Suppressor macrophage (primary cell): ENCODE results near the gene KRT72.

Source experiments
- DNase-seq, 4 experiments: peaks; one replicate each; pipeline ENCODE4 v3.0.0-alpha.2; 2020 to 2022
- total RNA-seq, 17 experiments: gene quantifications; one replicate each; lab custom pipeline; 2026; ENCODE audit warnings: mixed read lengths in 6 of 17, inconsistent platforms in 3 of 17; lab: John Stamatoyannopoulos, UW

The KRT72 gene
- 0 to 2.1 (median 0) reads per million in 17 experiments for total RNA-seq

DNA sequence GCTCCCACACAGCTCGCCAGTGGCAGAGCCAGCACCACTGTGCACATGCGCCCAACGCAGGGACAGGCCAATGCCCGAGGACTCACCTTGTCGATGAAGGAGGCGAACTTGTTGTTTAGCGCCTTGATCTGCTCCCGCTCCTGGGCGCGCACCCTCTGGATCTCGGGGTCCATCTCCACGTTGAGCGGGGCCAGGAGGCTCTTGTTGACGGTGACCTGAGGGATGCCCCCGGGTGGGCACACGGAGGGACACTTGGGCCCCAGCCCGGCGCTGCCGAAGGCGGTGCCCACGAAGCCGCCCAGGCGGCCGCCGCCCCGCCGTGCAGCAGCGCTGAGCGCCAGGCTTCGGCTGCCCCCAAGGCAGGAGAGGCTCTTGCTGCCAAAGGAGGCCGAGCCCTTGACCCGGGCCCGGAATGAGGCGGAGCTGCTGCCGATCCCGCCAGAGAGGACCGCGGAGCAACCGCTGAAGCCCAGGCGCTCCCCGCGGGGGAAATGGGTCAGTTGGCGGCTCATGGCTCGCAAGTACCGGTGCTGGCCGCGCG lies at the start of gene KRT72:
KRT72 (minus strand) TSS at position 523 of the 541 bp plus-strand sequence; CDS start at position 512, 11 bp downstream.
- no peak for DNase-seq

GRCh38 chr12:52650520-52651081 lies 49.3 kb upstream of the KRT72 start:
- no peak for DNase-seq

- DNase-seq, result no peak
Measured at GRCh38 chr12:52649066-52649465, 47.8 kb upstream of the KRT72 start.

DNA sequence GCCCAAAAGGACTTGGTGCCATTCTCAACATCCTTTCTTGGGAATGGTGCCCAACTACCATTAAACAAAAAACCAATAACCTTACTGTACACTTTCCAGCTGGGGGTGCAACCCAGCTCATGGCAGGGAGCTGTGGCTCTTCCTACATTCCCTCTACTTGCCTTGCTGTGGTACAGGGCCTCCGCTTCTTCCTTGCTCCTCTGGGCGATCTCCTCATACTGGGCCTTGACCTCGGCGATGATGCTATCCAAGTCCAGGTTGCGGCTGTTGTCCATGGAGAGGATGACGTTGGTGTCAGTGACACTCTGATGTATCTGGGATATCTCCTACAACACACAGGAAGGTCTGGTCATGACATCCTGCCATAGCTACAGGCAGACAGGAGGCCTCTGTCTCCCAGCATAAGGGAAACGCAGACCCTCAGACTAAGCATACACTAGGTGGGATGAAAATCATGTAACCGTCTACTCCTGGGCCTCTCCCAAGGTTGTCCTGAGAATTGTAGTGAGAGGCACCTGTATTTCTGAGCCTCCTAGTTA lies 46.8 kb upstream of the KRT72 start:
- DNase-seq, result no peak

DNA sequence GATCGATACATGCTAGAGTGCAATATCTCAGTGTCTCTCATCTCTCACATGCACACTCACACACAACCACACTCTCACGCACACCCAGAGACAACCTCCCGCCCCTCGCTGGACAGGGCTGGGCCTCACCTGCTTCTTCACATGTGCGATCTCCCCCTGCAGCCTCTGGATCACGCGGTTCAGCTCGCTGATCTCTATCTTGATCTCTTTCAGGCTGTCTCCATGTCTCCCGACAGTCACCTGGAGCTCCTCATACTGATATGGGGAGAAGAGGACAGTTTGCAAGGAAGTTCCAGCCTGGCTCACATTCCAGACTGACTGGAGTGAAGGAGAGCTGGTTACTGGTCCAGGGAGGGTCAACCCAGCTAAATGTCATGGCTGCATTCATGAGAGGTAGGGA lies 46.3 kb upstream of the KRT72 start:
- no peak for DNase-seq

GRCh38 chr12:52646613-52647012 lies 45.4 kb upstream of the KRT72 start:
- no peak for DNase-seq

GRCh38 chr12:52645982-52646381 lies 44.7 kb upstream of the KRT72 start:
- peak; percentile 45 to 74 (median 60) for DNase-seq

DNA sequence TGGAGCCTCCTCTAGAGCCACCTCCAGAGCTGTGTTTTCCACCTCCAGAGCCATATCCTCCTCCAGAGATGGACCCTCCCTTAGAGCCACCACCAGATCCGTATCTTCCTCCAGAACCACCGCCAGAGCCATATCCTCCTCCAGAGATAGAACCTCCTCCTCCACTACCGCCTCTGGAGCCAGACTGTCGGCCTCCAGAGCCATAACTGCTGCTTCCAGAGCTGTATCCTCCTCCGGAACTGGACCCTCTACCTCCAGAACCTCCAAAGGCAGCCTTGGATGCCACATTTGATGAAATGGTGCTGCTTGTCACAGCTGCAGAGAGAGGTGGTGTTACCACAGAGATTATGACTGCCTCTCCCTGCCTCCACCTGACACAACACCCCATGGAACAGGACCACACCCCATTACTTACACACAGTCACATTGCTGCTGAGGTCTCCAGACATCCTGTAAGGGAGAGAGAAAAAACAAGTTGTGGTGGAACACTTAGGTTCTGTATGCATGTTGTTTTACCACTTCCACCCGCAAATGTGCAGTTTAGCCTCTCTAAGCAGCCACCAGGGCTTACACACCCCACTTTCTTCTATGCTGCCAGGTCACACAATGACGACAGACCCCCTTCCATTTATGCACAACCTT lies 44.0 kb upstream of the KRT72 start:
- peak in 1 of 4 experiments; percentile 6 for DNase-seq

GRCh38 chr12:52644078-52644415 lies 42.8 kb upstream of the KRT72 start:
- no peak for DNase-seq

GRCh38 chr12:52643233-52644077 lies 42.2 kb upstream of the KRT72 start:
- no peak for DNase-seq

- DNase-seq, result no peak
Measured at GRCh38 chr12:52641468-52641867, 40.2 kb upstream of the KRT72 start.

DNA sequence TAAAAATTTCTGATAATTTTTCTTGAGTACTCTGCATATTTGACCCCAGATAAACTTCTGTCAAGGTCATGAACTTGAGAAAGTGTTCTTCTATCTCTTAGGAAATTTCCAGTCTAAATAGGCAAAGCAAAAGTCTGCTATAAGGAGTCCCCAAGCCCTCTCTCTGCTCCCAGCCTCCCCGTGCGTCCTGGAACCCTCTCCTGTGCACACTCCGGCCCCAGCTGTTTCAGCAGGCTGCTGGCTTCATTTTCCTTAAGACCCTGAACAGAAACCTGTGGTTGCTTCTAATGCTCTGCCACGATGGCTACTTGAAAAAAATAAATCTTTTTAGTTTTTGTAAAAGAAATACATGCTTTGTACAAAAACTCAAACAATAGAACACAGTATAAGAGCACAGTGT lies 36.0 kb upstream of the KRT72 start:
- no peak for DNase-seq

DNA sequence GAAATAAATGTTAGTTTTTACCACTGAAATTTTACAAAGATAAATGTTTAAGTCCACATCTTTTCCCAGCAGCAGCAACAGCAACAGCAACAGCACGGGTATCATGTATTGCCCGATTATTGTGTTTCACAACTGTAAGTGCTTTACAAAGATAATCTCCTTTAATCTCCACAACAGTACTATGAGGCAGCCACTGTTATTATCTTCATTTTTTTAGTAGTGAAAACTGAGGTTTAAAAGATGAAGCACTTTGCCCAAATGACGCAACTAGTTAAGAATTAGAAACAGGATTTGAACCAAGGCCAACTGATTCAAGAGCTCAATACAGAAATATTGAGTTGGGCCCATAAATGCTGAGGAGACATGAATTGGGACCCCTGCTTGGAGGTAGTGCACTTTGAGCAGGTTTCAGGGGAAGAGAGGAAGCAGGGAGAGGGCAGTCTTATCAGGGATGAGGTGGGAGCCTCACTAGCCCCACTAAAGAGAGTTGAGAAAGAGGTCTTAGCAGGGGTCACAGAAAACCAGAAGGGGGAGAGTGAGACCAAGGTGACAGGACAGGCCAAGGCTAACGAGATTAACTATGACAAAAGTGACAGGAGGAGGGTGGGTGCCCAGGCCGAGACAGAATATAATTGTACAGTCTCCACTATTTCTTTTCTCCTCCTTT lies 35.5 kb upstream of the KRT72 start:
- no peak for DNase-seq

DNA sequence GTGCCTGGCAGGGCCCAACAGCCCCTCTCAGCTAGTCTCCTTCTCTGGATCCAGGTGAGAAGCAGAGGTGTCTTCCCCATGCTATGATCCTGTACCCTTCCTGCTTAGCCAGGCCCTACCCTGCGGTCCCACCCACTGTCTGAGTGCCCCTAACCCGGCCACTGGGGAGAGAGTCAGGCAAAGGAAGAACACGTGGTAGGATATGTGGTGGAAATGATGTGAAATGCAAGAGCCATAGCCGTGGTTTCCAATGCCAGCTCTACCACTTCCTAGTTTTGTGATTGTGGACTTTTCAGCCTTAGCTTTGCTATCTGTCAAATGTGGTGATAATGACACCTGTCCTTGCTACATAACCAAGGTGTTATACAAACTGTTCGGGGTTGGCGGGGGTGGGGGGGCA lies 34.9 kb upstream of the KRT72 start:
- DNase-seq, result no peak

DNA sequence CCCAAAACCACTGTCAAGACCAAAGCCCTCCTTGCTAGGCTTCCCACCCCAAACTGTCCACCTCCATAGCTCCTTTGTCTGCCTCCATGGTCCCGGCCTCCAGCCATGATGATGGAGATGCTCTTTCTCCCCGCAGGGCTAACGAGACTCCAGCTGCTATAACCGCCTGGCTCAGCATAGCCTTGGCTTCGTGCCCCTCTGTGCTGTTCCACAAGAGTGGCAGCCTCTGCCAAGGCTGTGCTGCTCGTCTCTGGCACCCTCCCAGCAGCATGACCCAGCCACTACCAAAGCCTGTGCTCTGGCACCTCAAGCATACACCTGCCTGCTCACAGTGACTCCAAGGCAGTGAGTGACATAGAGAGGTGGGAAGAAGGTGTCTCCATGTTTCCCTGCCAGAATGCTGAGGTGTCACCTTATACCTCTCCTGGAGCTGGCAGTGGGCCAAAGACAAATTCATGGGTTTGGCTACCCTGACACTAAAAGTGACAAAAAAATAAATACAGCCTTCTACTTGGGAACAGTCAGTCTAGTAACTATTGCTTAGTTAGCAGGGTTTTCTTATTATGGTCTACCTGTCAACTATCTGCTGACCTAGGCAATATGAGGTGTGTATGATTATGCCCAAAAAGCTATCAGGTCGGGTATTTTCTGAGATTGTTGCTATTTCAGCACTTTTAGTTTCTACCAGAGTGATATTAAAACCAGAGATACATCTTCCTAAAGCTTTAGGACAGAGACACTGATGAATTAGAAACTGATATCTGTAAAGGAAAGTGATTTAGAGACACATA lies 33.2 kb upstream of the KRT72 start:
- DNase-seq, result no peak

DNA sequence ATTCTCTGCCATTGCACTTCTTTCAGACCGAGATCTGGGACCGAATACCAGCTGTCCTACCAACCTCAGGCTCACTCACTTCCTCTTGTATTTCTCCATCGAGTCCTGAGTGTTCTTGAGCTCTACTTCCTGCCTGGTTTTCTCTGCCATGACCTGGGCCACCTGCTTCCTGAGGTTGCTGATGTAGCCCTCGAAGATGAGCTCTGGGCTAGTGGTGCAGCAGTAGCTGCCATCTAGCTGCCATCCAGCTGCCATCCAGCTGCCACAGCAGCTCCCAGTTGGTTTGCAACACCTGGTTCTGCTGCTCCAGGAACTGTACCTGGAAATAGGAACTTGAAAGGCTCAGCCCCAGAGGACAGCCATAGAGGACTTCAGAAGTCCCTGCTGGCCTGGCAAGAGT lies 32.1 kb upstream of the KRT72 start:
- peak in 2 of 4 experiments; percentile 16 to 28 for DNase-seq

GRCh38 chr12:52632656-52633055 lies 31.4 kb upstream of the KRT72 start:
- DNase-seq, result no peak

DNA sequence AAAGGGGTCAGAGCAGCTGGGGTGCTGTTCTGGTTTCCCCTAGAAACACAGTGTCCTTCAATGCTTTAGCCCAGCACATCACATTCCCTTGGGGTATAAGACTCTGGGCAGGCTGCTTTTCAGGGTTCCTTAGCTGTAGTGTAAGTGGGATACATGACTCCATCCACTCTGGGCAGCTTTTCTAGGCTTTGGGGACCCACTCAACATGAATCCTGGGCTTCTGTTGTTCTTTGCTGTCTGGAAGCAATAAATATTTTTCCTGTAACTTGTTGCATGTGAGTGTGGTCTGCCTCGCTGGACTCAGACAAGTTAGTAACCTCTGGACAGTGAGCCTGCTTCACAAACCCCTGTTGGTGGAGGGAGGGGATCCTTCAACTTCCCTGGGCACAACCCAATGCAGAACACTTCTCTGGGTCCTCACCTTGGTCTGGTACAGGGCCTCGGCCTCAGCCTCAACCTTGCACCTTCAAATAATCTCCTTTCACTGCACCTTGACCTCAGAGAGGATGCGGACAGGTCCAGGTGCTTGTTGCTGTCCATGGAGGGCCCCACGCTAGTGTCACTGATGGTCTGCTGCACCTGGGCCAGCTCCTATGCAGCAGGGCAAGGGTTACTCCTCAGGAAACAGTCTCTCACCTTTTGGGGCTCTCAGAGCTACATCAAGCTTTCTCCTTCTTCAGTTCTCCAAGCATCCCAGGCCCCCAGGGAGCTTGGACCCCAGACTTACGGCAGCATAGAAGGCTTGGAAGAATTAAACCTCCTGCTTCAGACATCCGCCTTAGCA lies 30.6 kb upstream of the KRT72 start:
- no peak for DNase-seq

DNA sequence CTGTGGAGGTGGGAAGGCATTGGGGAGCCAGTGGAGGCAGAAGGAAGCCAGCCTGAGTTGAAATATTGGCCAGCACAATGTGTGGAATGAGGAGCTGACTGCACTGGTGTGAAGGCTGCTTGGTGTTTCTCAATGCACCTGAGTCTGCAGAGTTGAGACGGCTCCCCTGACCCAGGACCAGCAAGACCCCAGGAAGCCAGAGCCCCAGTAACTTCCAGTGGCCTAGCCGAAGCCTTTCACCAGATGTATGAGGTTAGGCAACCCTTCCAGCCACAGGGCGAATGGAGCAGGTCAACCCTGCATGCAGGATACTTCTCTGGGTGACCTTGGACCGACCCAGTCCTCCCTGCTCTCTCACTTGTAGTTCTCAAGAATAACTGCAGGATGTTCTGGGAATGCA lies 30.0 kb upstream of the KRT72 start:
- DNase-seq, result no peak

DNA sequence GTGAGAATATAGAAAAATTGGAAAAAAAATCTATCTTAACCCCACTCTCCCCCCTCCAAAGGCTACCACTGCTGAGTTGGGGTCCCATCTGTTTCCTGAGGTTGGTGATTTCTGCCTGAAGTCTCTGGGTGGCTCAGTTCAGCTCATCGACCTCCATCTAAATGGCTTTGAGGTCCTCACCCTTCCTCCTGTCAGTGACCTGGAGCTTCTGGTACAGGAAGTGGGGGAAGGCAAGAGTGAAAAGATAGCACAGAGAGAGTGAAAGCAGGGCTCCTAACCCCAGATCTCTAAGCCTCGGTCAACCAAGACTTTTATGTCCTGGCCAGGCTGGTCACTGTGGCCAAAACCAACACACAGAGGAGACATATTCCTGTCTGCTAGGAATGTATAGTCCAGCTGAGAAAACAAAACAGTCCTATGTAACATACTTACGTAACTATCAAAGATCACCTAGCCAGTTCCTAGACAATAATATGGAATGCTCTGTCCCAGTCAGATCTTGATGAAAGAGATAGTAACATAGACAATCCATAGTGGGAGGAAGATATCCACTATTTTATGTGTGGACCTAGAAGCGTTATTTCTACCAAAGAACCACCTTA lies 29.4 kb upstream of the KRT72 start:
- no peak for DNase-seq
